MCF 10A (cell line): ENCODE data around the gene TMCC2. TPM values are rescaled to one million over a fixed set of nuclear protein-coding genes. Genes with fewer than 3 reads are reported as not detected.
"Not testable (repeated sequence)": the region's sequence is repeated elsewhere in the genome, so short reads cannot be mapped to it uniquely, and the experiment has no call there.

Experiments
- BruUV-seq: library from RNA; stranded (reverse); fragments of 400-500 nt; replicated peaks from 2 replicates; lab custom pipeline; 2021; lab: Mats Ljungman, UMichigan
- CTCF ChIA-PET: fragments of 300-600 bp; sonication (Branson Sonifier 250); formaldehyde crosslinking; extraction: SDS; loops from one replicate; lab custom pipeline; 2021; ENCODE audit warnings: antibody characterized with exemption, inconsistent platforms; lab: Yijun Ruan, JAX
- POLR2A ChIA-PET: fragments of 300-600, 350-650 bp; sonication (Branson Sonifier 250); formaldehyde crosslinking; extraction: SDS; loops from one replicate; lab custom pipeline; 2020; ENCODE audit warnings: antibody characterized with exemption, inconsistent platforms; lab: Yijun Ruan, JAX
- DNase-seq: peaks from one replicate; pipeline ENCODE4 v3.0.0-alpha.2; 2018; ENCODE audit not compliant: unreplicated experiment
- H3K27ac Mint-ChIP-seq: one replicate; pipeline ENCODE4 v1.8.0; 2022; ENCODE audit warnings: mild to moderate bottlenecking, low read depth, mixed read lengths; ENCODE audit not compliant: unreplicated experiment
- H3K27me3 Mint-ChIP-seq: one replicate; pipeline ENCODE4 v1.8.0; 2022; ENCODE audit warnings: mixed read lengths; ENCODE audit not compliant: insufficient read depth, unreplicated experiment
- H3K36me3 Mint-ChIP-seq: one replicate; pipeline ENCODE4 v1.8.0; 2022; ENCODE audit warnings: mild to moderate bottlenecking, moderate library complexity, mixed read lengths; ENCODE audit not compliant: insufficient read depth, unreplicated experiment
- H3K4me1 Mint-ChIP-seq: one replicate; pipeline ENCODE4 v1.8.0; 2022; ENCODE audit warnings: mixed read lengths; ENCODE audit not compliant: insufficient read depth, unreplicated experiment
- H3K4me3 Mint-ChIP-seq: one replicate; pipeline ENCODE4 v1.8.0; 2022; ENCODE audit warnings: mild to moderate bottlenecking, moderate library complexity, mixed read lengths; ENCODE audit not compliant: unreplicated experiment
- H3K9me3 Mint-ChIP-seq: one replicate; pipeline ENCODE4 v1.8.0; 2022; ENCODE audit warnings: mixed read lengths; ENCODE audit not compliant: unreplicated experiment
- CTCF ChIP-seq: fragments of 200-600 bp; IDR thresholded peaks from one replicate; pipeline ENCODE4 v1.8.0; 2022; ENCODE audit warnings: antibody characterized with exemption, mild to moderate bottlenecking; ENCODE audit not compliant: unreplicated experiment
- intact Hi-C: fragments of 100-400 bp; cut with micrococcal nuclease; formaldehyde crosslinking; loops from 2 replicates; pipeline ENCODE4 v1.14.1; 2022
- total RNA-seq: library from RNA; stranded (reverse); gene quantifications from 2 replicates; pipeline ENCODE4 v1.2.3, GENCODE V29; 2022

Gene TMCC2
- total RNA-seq, 1 experiment from 2014 or later, result 0.79 TPM

GRCh38 chr1:205276689-205277065, 48.9 kb downstream of the TMCC2 start:
- intact Hi-C loops, result no loop called here
- POLR2A ChIA-PET, result interaction anchor here (0.6 to 11.8 kb wide), 10 partner anchors 8 to 155 kb away, joined by 3 to 210 read pairs (median 4); partner anchors contain the start of genes NUAK2 and RBBP5
- H3K27ac Mint-ChIP-seq, result peak overlapping the region; percentile 66
- peaks cover 30% of the 10 kb centered on the region for H3K4me1 Mint-ChIP-seq
- TF ChIP-seq CTCF, result no peak
- no peaks in the 10 kb centered on the region for H3K36me3 Mint-ChIP-seq
- CTCF ChIA-PET, result interaction anchor here (0.6 to 22.3 kb wide), 11 partner anchors 9 to 1331 kb away, joined by 3 to 1857 read pairs (median 67); partner anchors contain the start of gene NUAK2
- no TSS peak for BruUV-seq
- H3K4me3 Mint-ChIP-seq, result no peak overlapping the region
- H3K9me3 Mint-ChIP-seq, result no peaks in the 10 kb centered on the region
- DNase-seq, result no peak
- H3K27me3 Mint-ChIP-seq, result no peaks in the 10 kb centered on the region

DNA sequence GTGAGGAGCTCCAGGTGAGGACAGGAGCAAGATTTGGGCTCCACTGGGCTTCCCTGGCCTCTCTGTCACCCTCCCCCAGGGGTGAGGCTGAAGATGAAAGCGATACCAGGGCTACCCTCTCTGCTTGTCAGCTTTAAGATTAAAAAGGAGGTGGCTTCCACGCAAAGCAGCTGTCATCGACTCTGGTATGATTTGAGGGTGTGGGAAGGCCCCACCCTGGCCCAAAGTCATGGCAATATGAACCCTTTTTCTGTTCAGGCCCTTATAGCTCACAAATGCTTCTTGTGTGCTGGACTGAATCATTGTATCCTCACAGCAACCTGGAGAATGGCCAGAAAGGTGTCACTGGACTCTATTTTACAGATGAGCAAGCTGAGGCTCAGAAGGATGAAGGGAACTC, 52.2 kb downstream of the TMCC2 start:
- Mint-ChIP-seq H3K27me3 (no peaks in the 10 kb centered on the region), H3K4me3 (no peak overlapping the region), H3K27ac (peak overlapping the region; percentile 1), H3K9me3 (no peaks in the 10 kb centered on the region), H3K4me1 (peaks cover 55% of the 10 kb centered on the region), H3K36me3 (peaks cover 6% of the 10 kb centered on the region)
- ChIA-PET POLR2A (interaction anchor here (0.6 to 11.9 kb wide), 5 partner anchors 9 to 1170 kb away, joined by 3 to 210 read pairs (median 173); partner anchors contain the start of gene NUAK2), CTCF (interaction anchor here (0.6 to 22.3 kb wide), 10 partner anchors 7 to 209 kb away, joined by 3 to 1857 read pairs (median 4); partner anchors contain the start of gene NUAK2)
- intact Hi-C loops, result no loop called here
- BruUV-seq, result no TSS peak
- no peak for DNase-seq
- no peak for TF ChIP-seq CTCF

DNA sequence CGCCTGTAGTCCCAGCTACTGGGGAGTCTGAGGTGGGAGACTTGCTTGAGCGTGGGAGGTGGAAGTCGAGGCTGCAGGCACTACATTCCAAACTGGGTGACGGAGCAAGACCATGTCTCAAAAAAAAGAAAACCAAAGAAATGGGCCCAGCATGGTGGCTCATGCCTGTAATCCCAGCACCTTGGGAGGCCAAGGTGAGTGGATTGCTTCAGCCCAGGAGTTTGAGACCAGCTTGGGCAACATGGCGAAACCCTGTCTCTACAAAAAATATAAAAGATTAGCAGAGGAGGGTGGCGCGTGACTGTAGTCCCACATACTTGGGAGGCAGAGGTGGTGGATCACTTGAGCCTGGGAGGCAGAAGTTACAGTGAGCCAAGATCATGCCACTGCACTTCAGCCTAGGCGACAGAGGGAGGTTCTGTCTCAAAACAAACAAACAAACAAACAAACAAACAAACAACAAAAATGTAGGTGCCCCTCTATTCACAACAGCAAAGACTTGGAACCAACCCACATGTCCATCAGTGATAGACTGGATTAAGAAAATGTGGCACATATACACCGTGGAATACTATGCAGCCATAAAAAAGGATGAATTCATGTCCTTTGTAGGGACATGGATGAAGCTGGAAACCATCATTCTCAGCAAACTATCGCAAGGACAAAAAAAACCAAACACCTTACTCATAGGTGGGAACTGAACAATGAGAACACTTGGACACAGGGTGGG, 53.1 kb downstream of the TMCC2 start:
- DNase-seq, H3K27ac Mint-ChIP-seq, H3K4me3 Mint-ChIP-seq, intact Hi-C loops, H3K27me3 Mint-ChIP-seq, BruUV-seq, H3K9me3 Mint-ChIP-seq: not testable (repeated sequence)
- H3K4me1 Mint-ChIP-seq, result peaks cover 63% of the 10 kb centered on the region
- H3K36me3 Mint-ChIP-seq, result peaks cover 11% of the 10 kb centered on the region
- POLR2A ChIA-PET, result interaction anchor here (0.6 to 11.9 kb wide), 6 partner anchors 10 to 1169 kb away, joined by 3 to 335 read pairs (median 102); partner anchors contain the start of gene NUAK2
- CTCF ChIA-PET, result interaction anchor here (0.9 to 22.3 kb wide), 9 partner anchors 7 to 208 kb away, joined by 3 to 1857 read pairs (median 5); partner anchors contain the start of gene NUAK2

DNA sequence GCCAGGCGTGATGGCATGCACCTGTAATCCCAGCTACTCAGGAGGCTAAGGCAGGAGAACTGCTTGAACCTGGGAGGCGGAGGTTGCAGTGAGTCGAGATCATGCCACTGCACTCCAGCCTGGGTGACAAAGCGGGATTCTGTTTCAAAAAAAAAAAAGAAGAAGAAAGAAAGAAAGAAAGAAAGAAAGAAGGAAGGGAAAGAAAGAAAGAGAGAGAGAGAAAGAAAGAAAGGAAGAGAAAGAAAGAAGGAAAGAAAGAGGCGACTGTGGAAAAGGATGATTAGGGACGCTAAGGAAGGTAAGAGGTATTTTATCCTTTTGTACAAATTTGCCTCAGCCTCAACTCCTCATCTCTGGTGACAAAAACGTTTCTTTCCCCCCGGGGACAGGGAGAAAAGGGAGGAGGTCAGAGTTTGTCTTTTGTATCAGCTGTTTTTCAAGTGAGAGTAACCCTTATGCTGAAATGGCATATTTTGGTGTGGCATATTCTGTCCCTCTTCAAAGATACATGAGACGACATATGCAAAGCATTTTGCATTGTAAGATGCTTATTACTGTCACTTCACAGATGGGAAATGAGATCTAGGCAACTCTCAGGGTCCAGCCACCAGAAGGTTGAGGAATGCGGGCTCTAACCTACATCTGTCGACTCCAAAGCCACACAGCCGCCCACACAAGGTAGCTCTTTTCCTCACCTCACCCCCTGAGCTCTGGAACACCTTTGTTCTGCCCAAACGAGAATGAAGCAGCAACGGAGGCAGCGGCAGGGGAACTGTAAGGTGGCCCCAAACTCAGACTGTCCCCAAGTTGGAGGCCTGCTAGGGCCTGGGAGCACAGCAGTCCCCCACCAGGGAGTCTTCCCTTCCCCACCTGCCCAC, 55.8 kb downstream of the TMCC2 start:
- POLR2A ChIA-PET, result interaction anchor here (0.9 to 11.9 kb wide), 7 partner anchors 7 to 349 kb away, joined by 3 to 335 read pairs (median 13); partner anchors contain the start of gene NUAK2
- Mint-ChIP-seq H3K4me3 (no peak overlapping the region), H3K27me3 (no peaks in the 10 kb centered on the region), H3K4me1 (peaks cover 80% of the 10 kb centered on the region), H3K36me3 (peaks cover 12% of the 10 kb centered on the region), H3K9me3 (no peaks in the 10 kb centered on the region), H3K27ac (peak overlapping the region; percentile 96)
- no peak for TF ChIP-seq CTCF
- no peak for DNase-seq
- intact Hi-C loops, result loop anchor here (1.0 kb wide), 2 partner anchors 15 to 38 kb away; partner anchors contain the start of gene NUAK2
- CTCF ChIA-PET, result interaction anchor here (0.5 to 22.3 kb wide), 9 partner anchors 10 to 241 kb away, joined by 3 to 1857 read pairs (median 5); partner anchors contain the start of gene NUAK2
- no TSS peak for BruUV-seq
